ENCODE measurements around the gene MLIP.

The MLIP gene

GRCh38 chr6:54285595-54285994 lies 174.4 kb downstream of the MLIP start:
- no peak for DNase-seq (ENCODE audit: low spot score)

GRCh38 chr6:54286141-54286540 lies 174.9 kb downstream of the MLIP start:
- no peak for DNase-seq (ENCODE audit: low spot score)

- no peak for DNase-seq (ENCODE audit: low spot score)
Observed at GRCh38 chr6:54288474-54288873, 177.2 kb downstream of the MLIP start.

GRCh38 chr6:54289426-54289825 lies 178.2 kb downstream of the MLIP start:
- no peak for DNase-seq (ENCODE audit: low spot score)

GRCh38 chr6:54291146-54291545 lies 179.9 kb downstream of the MLIP start:
- no peak for DNase-seq (ENCODE audit: low spot score)

- DNase-seq (ENCODE audit: low spot score): no peak
Observed at GRCh38 chr6:54291738-54292137, 180.5 kb downstream of the MLIP start.

GRCh38 chr6:54294965-54295532 lies 183.8 kb downstream of the MLIP start:
- DNase-seq (ENCODE audit: low spot score): no peak

- no peak for DNase-seq (ENCODE audit: low spot score)
Observed at GRCh38 chr6:54299542-54300269, 188.5 kb downstream of the MLIP start.

- DNase-seq (ENCODE audit: low spot score): no peak
Observed at GRCh38 chr6:54301770-54302169, 190.5 kb downstream of the MLIP start.

GRCh38 chr6:54307439-54307910 lies 196.2 kb downstream of the MLIP start:
- no peak for DNase-seq (ENCODE audit: low spot score)

- no peak for DNase-seq (ENCODE audit: low spot score)
Observed at GRCh38 chr6:54308289-54308985, 197.2 kb downstream of the MLIP start, which contains the start of gene TINAG. Gene TINAG, plus strand, starts transcription at chr6:54308441. Its CDS starts 110 bp downstream, at chr6:54308551.

- DNase-seq (ENCODE audit: low spot score): no peak
Observed at GRCh38 chr6:54308986-54309315, 197.7 kb downstream of the MLIP start.

- no peak for DNase-seq (ENCODE audit: low spot score)
Observed at GRCh38 chr6:54310377-54311152, 199.3 kb downstream of the MLIP start.

- no peak for DNase-seq (ENCODE audit: low spot score)
Observed at GRCh38 chr6:54315656-54316055, 204.4 kb downstream of the MLIP start.
